ENCODE results near the gene ADAR.

The ADAR gene

DNA sequence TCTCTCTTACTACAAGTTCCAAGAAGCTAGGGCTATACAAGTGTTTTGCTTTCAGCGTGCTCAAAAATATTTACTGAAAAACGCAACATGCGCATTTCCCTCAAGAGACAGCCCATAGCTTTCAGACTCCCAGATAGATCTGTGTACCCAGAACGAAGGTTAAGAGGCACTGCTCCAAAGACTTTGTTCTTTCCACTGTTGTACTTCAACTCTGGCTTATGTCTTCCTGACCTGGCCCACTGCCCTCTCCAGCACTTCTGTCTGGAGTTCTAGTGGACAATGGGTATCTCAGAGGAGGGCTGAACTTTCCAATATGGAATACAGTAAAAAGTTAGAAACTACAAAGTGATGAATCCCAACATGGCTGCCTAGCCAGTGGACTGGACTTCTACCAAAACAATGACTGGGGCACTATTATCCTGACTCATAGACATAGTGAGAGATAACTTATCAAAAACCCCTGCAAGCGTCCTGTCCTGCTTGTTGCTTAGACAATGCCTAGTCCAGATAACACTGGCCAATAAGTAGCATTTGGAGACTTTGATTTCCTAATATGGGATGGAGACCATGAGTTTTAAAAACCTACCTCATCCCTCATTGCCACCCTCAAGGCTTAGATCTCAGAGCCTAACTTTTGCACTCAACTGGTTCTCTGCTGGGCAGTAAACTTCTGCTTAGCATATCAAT is 8.8 kb upstream of the ADAR start:
- Histone ChIP-seq H3K27ac (no peak overlapping the region), H4K20me1 (peaks cover 94% of the 10 kb centered on the region), H3K9ac (no peak overlapping the region), H3K27me3 (no peaks in the 10 kb centered on the region), H3K36me3 (peaks cover 46% of the 10 kb centered on the region), H3K4me3 (no peak overlapping the region), H3K9me3 (no peaks in the 10 kb centered on the region), H3K4me1 (peaks cover 37% of the 10 kb centered on the region), H3K4me2 (no peak overlapping the region)
- TF ChIP-seq Cebpa-rat (IDR thresholded peaks at IDR 0.05): no peak

DNA sequence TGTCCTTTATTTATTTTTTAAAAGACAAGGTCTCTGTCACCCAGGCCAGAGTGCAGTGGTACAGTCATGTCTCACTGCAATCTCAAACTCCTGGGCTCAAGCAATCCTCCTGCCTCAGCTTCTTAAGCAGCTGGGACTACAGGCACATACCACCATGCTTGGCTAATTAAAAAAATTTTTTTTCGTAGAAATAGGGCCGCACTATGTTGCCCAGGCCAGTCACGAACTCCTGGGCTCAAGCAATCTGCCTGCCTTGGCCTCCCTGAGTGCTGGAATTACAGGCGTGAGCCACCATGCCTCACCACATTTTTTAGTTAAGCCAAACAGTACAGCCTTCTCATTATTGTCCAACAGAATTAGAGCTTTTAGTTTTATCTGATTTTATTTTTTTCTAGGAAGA is 7.4 kb upstream of the ADAR start:
- H3K4me2 ChIP-seq: no peak overlapping the region
- peaks cover 44% of the 10 kb centered on the region for H3K4me1 ChIP-seq
- H4K20me1 ChIP-seq: peaks cover 93% of the 10 kb centered on the region
- H3K4me3 ChIP-seq: no peak overlapping the region
- TF ChIP-seq Cebpa-rat (IDR thresholded peaks at IDR 0.05): no peak
- H3K9ac ChIP-seq: 0 out of 2 replicates have a peak overlapping the region, but pooled peaks have one; percentile 15
- peaks cover 44% of the 10 kb centered on the region for H3K36me3 ChIP-seq
- H3K9me3 ChIP-seq: no peaks in the 10 kb centered on the region
- no peaks in the 10 kb centered on the region for H3K27me3 ChIP-seq
- H3K27ac ChIP-seq: no peak overlapping the region

DNA sequence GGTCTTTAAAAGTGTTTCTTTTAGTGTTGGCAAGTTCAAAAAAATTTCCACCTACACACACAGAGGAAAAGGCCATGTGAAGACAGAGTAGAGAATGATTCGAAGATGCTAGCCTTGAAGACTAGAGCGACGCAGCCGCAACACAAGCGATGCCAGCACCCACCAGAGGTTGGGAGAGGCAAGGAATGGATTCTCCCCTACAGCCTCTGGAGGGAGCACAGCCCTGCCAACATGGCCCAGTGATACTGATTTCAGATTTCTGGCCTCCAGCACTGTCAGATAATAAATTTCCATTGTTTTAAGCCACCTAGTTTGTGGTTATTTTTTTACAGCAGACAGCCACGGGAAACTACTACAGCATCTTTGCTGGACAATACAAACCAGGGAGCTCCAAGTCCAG is 6.9 kb upstream of the ADAR start:
- H3K4me1 ChIP-seq: peaks cover 45% of the 10 kb centered on the region
- no peaks in the 10 kb centered on the region for H3K27me3 ChIP-seq
- H3K4me2 ChIP-seq: no peak overlapping the region

DNA sequence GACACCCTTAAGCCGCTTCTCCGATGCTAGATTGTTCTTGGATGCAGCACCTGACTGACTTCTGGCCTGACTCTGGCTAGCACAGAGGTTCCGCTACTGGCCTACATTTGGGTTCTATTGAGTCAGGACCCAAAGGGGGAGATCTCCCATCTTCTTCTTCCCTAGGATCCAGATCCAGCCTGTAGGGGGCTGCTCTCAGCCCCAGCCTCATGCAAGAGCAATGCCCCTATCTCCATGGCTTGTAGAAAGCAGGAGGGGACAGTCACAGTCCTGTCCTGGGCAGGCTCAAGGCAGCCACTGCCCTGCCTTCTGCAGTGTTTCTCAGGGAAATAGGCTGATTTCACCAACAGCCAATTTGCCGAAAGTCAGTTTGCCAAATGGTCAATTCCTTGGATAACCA is 6.3 kb upstream of the ADAR start:
- H3K27me3 ChIP-seq: no peaks in the 10 kb centered on the region
- no peak for TF ChIP-seq Cebpa-rat (IDR thresholded peaks at IDR 0.05)
- no peak overlapping the region for H3K4me2 ChIP-seq
- no peaks in the 10 kb centered on the region for H3K9me3 ChIP-seq
- no peak overlapping the region for H3K9ac ChIP-seq
- peaks cover 91% of the 10 kb centered on the region for H4K20me1 ChIP-seq
- peaks cover 34% of the 10 kb centered on the region for H3K36me3 ChIP-seq
- no peak overlapping the region for H3K27ac ChIP-seq
- H3K4me3 ChIP-seq: no peak overlapping the region
- H3K4me1 ChIP-seq: peaks cover 45% of the 10 kb centered on the region

More for the DNA sequence above, 6.9 kb upstream of the ADAR start:
- Histone ChIP-seq H4K20me1 (peaks cover 91% of the 10 kb centered on the region), H3K4me3 (no peak overlapping the region), H3K36me3 (peaks cover 41% of the 10 kb centered on the region), H3K9ac (0 out of 2 replicates have a peak overlapping the region, but pooled peaks have one; percentile 15), H3K27ac (no peak overlapping the region), H3K9me3 (no peaks in the 10 kb centered on the region)
- TF ChIP-seq Cebpa-rat (IDR thresholded peaks at IDR 0.05): no peak

DNA sequence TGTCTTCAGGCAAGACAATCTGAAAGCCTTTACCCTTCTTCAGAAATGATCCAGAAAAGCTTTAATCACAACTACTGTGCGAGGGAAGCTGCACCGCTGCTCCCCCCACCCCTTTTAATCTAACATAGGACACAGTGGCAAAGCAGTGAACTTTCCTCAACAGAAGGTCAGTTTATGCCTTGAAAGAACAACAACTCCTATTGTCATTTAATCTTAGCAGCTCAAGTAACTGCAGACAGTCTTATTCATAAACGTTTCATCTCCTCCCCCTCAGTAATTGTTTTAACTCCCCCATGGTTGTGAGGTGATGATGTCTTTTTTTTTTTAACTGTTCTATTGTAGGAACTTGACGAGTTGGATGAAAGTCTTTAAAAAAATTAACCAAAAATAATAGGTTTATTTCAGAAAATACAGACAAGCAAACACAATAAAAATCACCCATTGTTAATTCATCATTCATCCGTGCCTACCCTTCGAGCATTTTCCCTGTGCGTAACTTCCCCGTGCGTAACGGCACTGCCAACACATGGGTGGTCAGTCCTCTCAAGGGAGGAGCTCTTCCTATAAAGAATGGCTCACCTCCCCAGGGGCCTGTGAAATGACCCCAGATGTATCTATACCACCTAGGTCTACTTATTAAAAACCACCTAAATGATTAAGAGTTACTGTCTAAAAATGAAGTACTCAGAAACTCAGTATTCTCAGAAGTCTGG is 3.3 kb upstream of the ADAR start:
- no peak overlapping the region for H3K9ac ChIP-seq
- no peak overlapping the region for H3K27ac ChIP-seq
- H4K20me1 ChIP-seq: peaks cover 84% of the 10 kb centered on the region
- no peaks in the 10 kb centered on the region for H3K27me3 ChIP-seq
- peak overlapping the region; percentile 23 for H3K4me2 ChIP-seq
- no peak for TF ChIP-seq Cebpa-rat (IDR thresholded peaks at IDR 0.05)
- H3K4me3 ChIP-seq: no peak overlapping the region
- peaks cover 44% of the 10 kb centered on the region for H3K4me1 ChIP-seq
- no peaks in the 10 kb centered on the region for H3K9me3 ChIP-seq
- H3K36me3 ChIP-seq: peaks cover 21% of the 10 kb centered on the region

DNA sequence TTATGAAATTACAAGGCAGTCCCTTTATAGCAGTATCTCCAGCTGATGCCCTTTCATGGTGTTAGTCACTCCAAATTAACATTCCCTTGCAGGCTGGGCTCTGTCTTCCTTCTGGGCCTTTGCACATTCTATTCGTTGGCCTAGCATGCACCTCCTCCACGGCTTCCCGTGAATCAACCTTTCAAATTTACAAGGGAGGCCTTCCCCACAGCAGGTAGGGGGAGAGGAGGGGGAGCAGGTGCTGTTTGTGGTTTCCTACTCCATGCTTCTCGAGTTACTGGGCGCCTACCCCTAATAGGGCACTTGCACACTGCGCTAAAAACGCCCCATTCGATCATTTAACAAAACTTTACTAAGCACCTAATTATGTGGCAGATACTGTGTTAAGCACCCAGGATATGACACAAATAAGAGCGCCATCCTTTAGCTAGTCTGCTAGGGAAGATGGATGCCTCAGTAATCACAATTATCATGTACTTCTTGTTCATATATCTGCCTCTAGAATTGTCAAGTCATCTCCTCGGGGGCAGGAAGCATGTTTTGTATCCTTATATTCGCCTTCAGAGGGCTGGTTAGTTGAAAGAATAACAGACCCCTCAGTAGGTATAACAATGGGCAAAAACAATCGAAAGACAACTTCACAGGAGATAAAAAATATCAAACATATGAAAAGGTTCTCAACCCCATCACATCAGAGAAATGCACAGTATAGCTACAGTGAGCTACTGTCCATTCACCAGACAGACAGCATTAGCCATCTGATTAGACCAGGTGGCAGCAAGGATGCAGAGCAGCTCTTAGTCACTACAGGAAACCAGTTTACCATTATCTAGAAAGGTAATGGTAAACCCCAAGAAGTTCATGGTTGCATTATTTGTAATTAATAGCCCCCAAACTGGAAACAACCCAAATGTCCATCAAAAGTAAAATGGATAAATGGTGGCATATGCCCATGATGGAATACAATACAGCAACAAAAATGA is 1.7 kb upstream of the ADAR start:
- no peak for TF ChIP-seq Cebpa-rat (IDR thresholded peaks at IDR 0.05)
- Histone ChIP-seq H3K27me3 (no peaks in the 10 kb centered on the region), H3K9me3 (no peaks in the 10 kb centered on the region), H3K9ac (no peak overlapping the region; the same call in 1 of the 2 replicates), H3K4me3 (peak overlapping the region; percentile 91; the same call in 1 of the 2 replicates), H3K4me1 (peaks cover 59% of the 10 kb centered on the region), H3K27ac (peak overlapping the region; percentile 96), H3K36me3 (peaks cover 26% of the 10 kb centered on the region), H4K20me1 (peaks cover 84% of the 10 kb centered on the region), H3K4me2 (peak overlapping the region; percentile 91)

DNA sequence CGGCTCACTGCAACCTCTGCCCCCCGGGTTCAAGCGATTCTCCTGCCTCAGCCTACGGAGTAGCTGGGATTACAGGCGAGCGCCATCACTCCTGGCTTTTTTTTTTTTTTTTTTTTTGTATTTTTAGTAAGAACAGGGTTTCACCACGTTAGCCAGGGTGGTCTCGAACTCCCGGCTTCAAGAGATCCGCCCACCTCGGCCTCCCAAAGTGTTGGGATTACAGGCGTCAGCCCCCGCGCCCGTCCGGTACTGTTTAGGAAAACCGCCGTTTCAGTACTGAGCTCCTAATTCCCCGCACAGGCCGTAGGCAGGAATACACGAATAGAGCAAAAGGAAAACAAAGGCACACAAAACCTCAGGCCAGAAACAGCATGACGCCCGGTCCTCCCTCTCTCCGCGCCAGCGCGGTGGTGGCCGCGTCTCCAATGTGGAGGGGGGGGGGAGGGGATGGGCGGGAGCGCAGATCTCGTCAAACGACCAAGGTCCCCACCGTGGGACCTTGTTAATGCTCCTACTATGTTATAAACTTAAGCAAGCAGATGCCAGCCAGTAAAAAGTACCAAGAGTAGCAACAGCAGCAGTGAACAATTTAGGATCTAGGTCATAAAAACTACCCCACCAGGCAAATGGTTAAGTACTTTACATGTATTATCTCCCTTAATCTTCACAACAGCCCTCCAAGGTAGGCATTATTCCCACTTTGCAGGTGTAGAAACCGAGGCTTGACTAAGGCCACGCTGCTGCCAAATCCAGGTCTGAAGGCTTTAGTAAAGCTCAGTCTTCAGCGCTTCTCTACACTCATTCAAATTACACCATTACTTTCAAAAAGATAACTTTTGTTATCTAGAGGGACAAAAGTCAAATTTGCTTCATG is 648 bp upstream of the ADAR start:
- H3K4me1 ChIP-seq: peaks cover 70% of the 10 kb centered on the region
- peak overlapping the region; percentile 96 for H3K27ac ChIP-seq
- no peaks in the 10 kb centered on the region for H3K27me3 ChIP-seq
- H3K36me3 ChIP-seq: peaks cover 29% of the 10 kb centered on the region
- peak overlapping the region; percentile 97 for H3K9ac ChIP-seq
- H3K9me3 ChIP-seq: no peaks in the 10 kb centered on the region
- H3K4me2 ChIP-seq: peak overlapping the region; percentile 91
- peak overlapping the region; percentile 91 for H3K4me3 ChIP-seq
- H4K20me1 ChIP-seq: peaks cover 84% of the 10 kb centered on the region
- TF ChIP-seq Cebpa-rat (IDR thresholded peaks at IDR 0.05): peak; percentile 73; the same call in 1 of the 2 replicates

DNA sequence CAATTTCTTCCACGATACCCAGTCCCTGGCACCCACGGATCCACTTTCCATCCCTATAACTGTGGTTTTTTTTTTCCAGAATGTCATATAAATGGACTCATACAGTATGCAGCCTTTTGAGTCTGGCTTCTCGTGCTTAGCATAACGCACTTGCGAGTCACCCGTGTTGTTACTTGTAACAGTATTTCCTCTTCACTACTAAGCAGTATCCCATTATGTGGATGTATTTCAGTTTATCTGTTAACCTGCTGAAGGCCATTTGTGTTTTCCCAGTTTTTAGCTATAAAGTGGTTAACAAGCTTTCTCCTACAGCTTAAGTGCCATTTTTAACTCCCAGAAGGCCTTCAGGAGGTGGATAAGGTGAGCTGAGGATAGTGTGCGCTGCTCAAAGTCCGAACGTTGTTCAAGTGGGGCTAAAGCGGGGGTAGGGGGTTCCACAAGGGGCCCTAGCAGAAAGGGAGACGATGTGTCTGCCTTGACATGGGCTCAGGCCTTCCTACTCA is 829 bp downstream of the ADAR start:
- Histone ChIP-seq H3K4me1 (peaks cover 70% of the 10 kb centered on the region), H3K27me3 (no peaks in the 10 kb centered on the region), H3K36me3 (peaks cover 43% of the 10 kb centered on the region), H3K4me3 (peak overlapping the region; percentile 91), H3K4me2 (peak overlapping the region; percentile 92), H3K27ac (peak overlapping the region; percentile 96), H3K9ac (peak overlapping the region; percentile 97), H4K20me1 (peaks cover 84% of the 10 kb centered on the region), H3K9me3 (no peaks in the 10 kb centered on the region)
- no peak for TF ChIP-seq Cebpa-rat (IDR thresholded peaks at IDR 0.05)
